ENCODE results near the gene PLEK2. TPM values are rescaled to one million over a fixed set of nuclear protein-coding genes. Genes with fewer than 3 reads are reported as not detected.
"Not testable (repeated sequence)": the region's sequence is repeated elsewhere in the genome, so short reads cannot be mapped to it uniquely, and the experiment has no call there.

PLEK2 gene
- polyA plus RNA-seq, 1 donor, result 39.6 TPM

GRCh38 chr14:67418401-67419191, 6.6 kb upstream of the PLEK2 start:
- DNase-seq, result peak; percentile 85
- no CpG with 5 or more reads among the region's 11 CpGs for WGBS (ENCODE audit: insufficient coverage, low lambda C conversion rate)
- no peaks in the 10 kb centered on the region for H3K9me3 ChIP-seq (ENCODE audit: control insufficient read depth, low read depth, low read length)
- no peaks in the 10 kb centered on the region for H3K36me3 ChIP-seq (ENCODE audit: control insufficient read depth, insufficient read depth, low read length)
- H3K27ac ChIP-seq (ENCODE audit: low read length), result peak overlapping the region; percentile 59
- H3K4me1 ChIP-seq (ENCODE audit: control insufficient read depth, insufficient read depth, low read length), result peaks cover 10% of the 10 kb centered on the region
- H3K4me3 ChIP-seq (ENCODE audit: low read length), result no peak overlapping the region
- H3K27me3 ChIP-seq (ENCODE audit: control insufficient read depth, insufficient read depth, low read length), result no peaks in the 10 kb centered on the region

- no peaks in the 10 kb centered on the region for H3K36me3 ChIP-seq (ENCODE audit: control insufficient read depth, insufficient read depth, low read length)
- no peaks in the 10 kb centered on the region for H3K9me3 ChIP-seq (ENCODE audit: control insufficient read depth, low read depth, low read length)
- H3K4me1 ChIP-seq (ENCODE audit: control insufficient read depth, insufficient read depth, low read length), result peaks cover 10% of the 10 kb centered on the region
- H3K27me3 ChIP-seq (ENCODE audit: control insufficient read depth, insufficient read depth, low read length), result no peaks in the 10 kb centered on the region
- H3K4me3 ChIP-seq (ENCODE audit: low read length), result no peak overlapping the region
- no peak for DNase-seq
- H3K27ac ChIP-seq (ENCODE audit: low read length), result no peak overlapping the region
- no CpG with 5 or more reads among the region's 3 CpGs for WGBS (ENCODE audit: insufficient coverage, low lambda C conversion rate)
Observed at GRCh38 chr14:67417633-67418032, 5.7 kb upstream of the PLEK2 start.

- no peak overlapping the region for H3K4me3 ChIP-seq (ENCODE audit: low read length)
- H3K36me3 ChIP-seq (ENCODE audit: control insufficient read depth, insufficient read depth, low read length), result no peaks in the 10 kb centered on the region
- H3K4me1 ChIP-seq (ENCODE audit: control insufficient read depth, insufficient read depth, low read length), result peaks cover 15% of the 10 kb centered on the region
- H3K9me3 ChIP-seq (ENCODE audit: control insufficient read depth, low read depth, low read length), result no peaks in the 10 kb centered on the region
- no CpG with 5 or more reads among the region's 2 CpGs for WGBS (ENCODE audit: insufficient coverage, low lambda C conversion rate)
- no peak for DNase-seq
- H3K27me3 ChIP-seq (ENCODE audit: control insufficient read depth, insufficient read depth, low read length), result peaks cover 4% of the 10 kb centered on the region
- no peak overlapping the region for H3K27ac ChIP-seq (ENCODE audit: low read length)
Observed at GRCh38 chr14:67416810-67417209, 4.8 kb upstream of the PLEK2 start.

- Histone ChIP-seq H3K4me3 (ENCODE audit: low read length) (no peak overlapping the region), H3K4me1 (ENCODE audit: control insufficient read depth, insufficient read depth, low read length) (peaks cover 18% of the 10 kb centered on the region), H3K36me3 (ENCODE audit: control insufficient read depth, insufficient read depth, low read length) (no peaks in the 10 kb centered on the region), H3K9me3 (ENCODE audit: control insufficient read depth, low read depth, low read length) (no peaks in the 10 kb centered on the region), H3K27me3 (ENCODE audit: control insufficient read depth, insufficient read depth, low read length) (peaks cover 4% of the 10 kb centered on the region), H3K27ac (ENCODE audit: low read length) (no peak overlapping the region)
- peak; percentile 40 to 63 for DNase-seq
- 60% methylated on average over 4 of the region's 8 CpGs for WGBS (ENCODE audit: insufficient coverage, low lambda C conversion rate)
Observed at GRCh38 chr14:67416085-67416484, 4.1 kb upstream of the PLEK2 start.

GRCh38 chr14:67415610-67416009, 3.6 kb upstream of the PLEK2 start:
- WGBS (ENCODE audit: insufficient coverage, low lambda C conversion rate), result 93% methylated on average over 3 of the region's 5 CpGs
- not testable (repeated sequence) for DNase-seq

GRCh38 chr14:67413806-67414769, 2.1 kb upstream of the PLEK2 start:
- Histone ChIP-seq H3K4me1 (ENCODE audit: control insufficient read depth, insufficient read depth, low read length) (peaks cover 23% of the 10 kb centered on the region), H3K9me3 (ENCODE audit: control insufficient read depth, low read depth, low read length) (no peaks in the 10 kb centered on the region), H3K27ac (ENCODE audit: low read length) (no peak overlapping the region), H3K36me3 (ENCODE audit: control insufficient read depth, insufficient read depth, low read length) (no peaks in the 10 kb centered on the region), H3K4me3 (ENCODE audit: low read length) (no peak overlapping the region), H3K27me3 (ENCODE audit: control insufficient read depth, insufficient read depth, low read length) (peaks cover 4% of the 10 kb centered on the region)
- WGBS (ENCODE audit: insufficient coverage, low lambda C conversion rate), result no CpG with 5 or more reads among the region's 3 CpGs
- no peak for DNase-seq

More at GRCh38 chr14:67415610-67416009, 3.6 kb upstream of the PLEK2 start:
- H3K4me1 ChIP-seq (ENCODE audit: control insufficient read depth, insufficient read depth, low read length), result peaks cover 23% of the 10 kb centered on the region
- not testable (repeated sequence) for H3K4me3 ChIP-seq (ENCODE audit: low read length); H3K27me3 ChIP-seq (ENCODE audit: control insufficient read depth, insufficient read depth, low read length); H3K9me3 ChIP-seq (ENCODE audit: control insufficient read depth, low read depth, low read length); H3K36me3 ChIP-seq (ENCODE audit: control insufficient read depth, insufficient read depth, low read length); H3K27ac ChIP-seq (ENCODE audit: low read length)

- no peaks in the 10 kb centered on the region for H3K9me3 ChIP-seq (ENCODE audit: control insufficient read depth, low read depth, low read length)
- peak overlapping the region; percentile 64 for H3K4me3 ChIP-seq (ENCODE audit: low read length)
- H3K27me3 ChIP-seq (ENCODE audit: control insufficient read depth, insufficient read depth, low read length), result peaks cover 4% of the 10 kb centered on the region
- peak in 1 of 2 donors; percentile 46 for DNase-seq
- peak overlapping the region; percentile 55 for H3K27ac ChIP-seq (ENCODE audit: low read length)
- H3K36me3 ChIP-seq (ENCODE audit: control insufficient read depth, insufficient read depth, low read length), result no peaks in the 10 kb centered on the region
- peaks cover 18% of the 10 kb centered on the region for H3K4me1 ChIP-seq (ENCODE audit: control insufficient read depth, insufficient read depth, low read length)
- no CpG with 5 or more reads among the region's 8 CpGs for WGBS (ENCODE audit: insufficient coverage, low lambda C conversion rate)
Observed at GRCh38 chr14:67411370-67411769, 595 bp downstream of the PLEK2 start.

GRCh38 chr14:67410313-67410712, 1.7 kb downstream of the PLEK2 start:
- peak; percentile 77 to 92 for DNase-seq
- H3K4me3 ChIP-seq (ENCODE audit: low read length), result no peak overlapping the region
- H3K4me1 ChIP-seq (ENCODE audit: control insufficient read depth, insufficient read depth, low read length), result peaks cover 18% of the 10 kb centered on the region
- WGBS (ENCODE audit: insufficient coverage, low lambda C conversion rate), result 40% methylated on average over 1 of the region's 9 CpGs
- no peaks in the 10 kb centered on the region for H3K36me3 ChIP-seq (ENCODE audit: control insufficient read depth, insufficient read depth, low read length)
- H3K27ac ChIP-seq (ENCODE audit: low read length), result peak overlapping the region; percentile 55
- peaks cover 4% of the 10 kb centered on the region for H3K27me3 ChIP-seq (ENCODE audit: control insufficient read depth, insufficient read depth, low read length)
- no peaks in the 10 kb centered on the region for H3K9me3 ChIP-seq (ENCODE audit: control insufficient read depth, low read depth, low read length)

- H3K27ac ChIP-seq (ENCODE audit: low read length), result no peak overlapping the region
- DNase-seq, result no peak
- H3K4me3 ChIP-seq (ENCODE audit: low read length), result no peak overlapping the region
- no peaks in the 10 kb centered on the region for H3K36me3 ChIP-seq (ENCODE audit: control insufficient read depth, insufficient read depth, low read length)
- H3K9me3 ChIP-seq (ENCODE audit: control insufficient read depth, low read depth, low read length), result no peaks in the 10 kb centered on the region
- H3K27me3 ChIP-seq (ENCODE audit: control insufficient read depth, insufficient read depth, low read length), result peaks cover 4% of the 10 kb centered on the region
- peaks cover 18% of the 10 kb centered on the region for H3K4me1 ChIP-seq (ENCODE audit: control insufficient read depth, insufficient read depth, low read length)
- 80% methylated on average over 2 of the region's 8 CpGs for WGBS (ENCODE audit: insufficient coverage, low lambda C conversion rate)
Observed at GRCh38 chr14:67409461-67409860, 2.5 kb downstream of the PLEK2 start.

GRCh38 chr14:67408122-67408801, 3.7 kb downstream of the PLEK2 start:
- 100% methylated on average over 2 of the region's 7 CpGs for WGBS (ENCODE audit: insufficient coverage, low lambda C conversion rate)
- not testable (repeated sequence) for H3K27ac ChIP-seq (ENCODE audit: low read length); H3K27me3 ChIP-seq (ENCODE audit: control insufficient read depth, insufficient read depth, low read length)

More at GRCh38 chr14:67408122-67408801, 3.7 kb downstream of the PLEK2 start:
- not testable (repeated sequence) for H3K4me3 ChIP-seq (ENCODE audit: low read length); H3K36me3 ChIP-seq (ENCODE audit: control insufficient read depth, insufficient read depth, low read length); DNase-seq; H3K9me3 ChIP-seq (ENCODE audit: control insufficient read depth, low read depth, low read length)
- peaks cover 18% of the 10 kb centered on the region for H3K4me1 ChIP-seq (ENCODE audit: control insufficient read depth, insufficient read depth, low read length)

Data from large intestine (tissue), 3 donors.